Loucy (cell line): ENCODE data around the gene ARMC5.
"Not testable (repeated sequence)": the region's sequence is repeated elsewhere in the genome, so short reads cannot be mapped to it uniquely, and the experiment has no call there.

Source experiments
- H2AFZ ChIP-seq: fragments of 200-600 bp; sonication (generic); 2 replicates; pipeline ENCODE4 v1.6.0; 2016; ENCODE audit warnings: antibody characterized with exemption, mild to moderate bottlenecking, low read length, moderate library complexity
- H3F3A ChIP-seq: fragments of 200-600 bp; 2 replicates; pipeline ENCODE4 v1.6.0; 2016; ENCODE audit warnings: antibody characterized with exemption, low read depth, mild to moderate bottlenecking
- H3K27me3 ChIP-seq: fragments of 200-600 bp; sonication (generic); 2 replicates; pipeline ENCODE4 v1.6.1; 2014; ENCODE audit warnings: low read length, mild to moderate bottlenecking; ENCODE audit not compliant: insufficient read depth, poor library complexity, severe bottlenecking
- H3K36me3 ChIP-seq: fragments of 200-600 bp; sonication (generic); 2 replicates; pipeline ENCODE4 v1.6.1; 2016; ENCODE audit warnings: low read length; ENCODE audit not compliant: insufficient read depth
- H3K4me1 ChIP-seq: fragments of 200-600 bp; sonication (generic); 2 replicates; pipeline ENCODE4 v1.5.1; 2014; ENCODE audit warnings: low read length, mild to moderate bottlenecking; ENCODE audit not compliant: insufficient read depth, poor library complexity, severe bottlenecking
- H3K4me2 ChIP-seq: fragments of 200-600 bp; sonication (generic); 2 replicates; pipeline ENCODE4 v1.6.0; 2014; ENCODE audit warnings: antibody characterized with exemption, low read length, low read depth, mild to moderate bottlenecking; ENCODE audit not compliant: poor library complexity, severe bottlenecking
- H3K4me3 ChIP-seq: fragments of 200-600 bp; sonication (generic); 2 replicates; pipeline ENCODE4 v1.5.1; 2014; ENCODE audit warnings: low read length, mild to moderate bottlenecking, mixed read lengths; ENCODE audit not compliant: poor library complexity, severe bottlenecking
- H3K79me2 ChIP-seq: fragments of 200-600 bp; sonication (generic); 2 replicates; pipeline ENCODE4 v1.6.1; 2014; ENCODE audit warnings: low read length; ENCODE audit not compliant: insufficient read depth
- H3K9ac ChIP-seq: fragments of 200-600 bp; sonication (generic); 2 replicates; pipeline ENCODE4 v1.6.0; 2014; ENCODE audit warnings: mild to moderate bottlenecking, low read depth, low read length, moderate library complexity; ENCODE audit not compliant: poor library complexity, severe bottlenecking
- H3K9me2 ChIP-seq: fragments of 200-600 bp; sonication (generic); replicated peaks from 2 replicates; pipeline ENCODE4 v1.6.1; 2016; ENCODE audit warnings: low read depth, low read length, mixed read lengths
- H3K9me3 ChIP-seq: fragments of 200-600 bp; sonication (generic); 2 replicates; pipeline ENCODE4 v1.6.1; 2014; ENCODE audit warnings: mild to moderate bottlenecking, antibody characterized with exemption, low read length, low read depth; ENCODE audit not compliant: insufficient read depth
- H4K20me1 ChIP-seq: fragments of 200-600 bp; sonication (generic); 2 replicates; pipeline ENCODE4 v1.6.0; 2014; ENCODE audit warnings: antibody characterized with exemption, low read length, mild to moderate bottlenecking; ENCODE audit not compliant: insufficient read depth, poor library complexity, severe bottlenecking
- CTCF ChIP-seq: fragments of 200-600 bp; sonication (generic); conservative IDR thresholded peaks from 2 replicates; pipeline ENCODE4 v1.5.1; 2014; ENCODE audit warnings: mild to moderate bottlenecking, antibody characterized with exemption, low read length
- EZH2phosphoT487 ChIP-seq: fragments of 200-600 bp; IDR thresholded peaks from 2 replicates; pipeline ENCODE4 v1.6.1; 2018; ENCODE audit warnings: antibody characterized with exemption, mild to moderate bottlenecking, moderate library complexity, borderline replicate concordance

Gene ARMC5

DNA sequence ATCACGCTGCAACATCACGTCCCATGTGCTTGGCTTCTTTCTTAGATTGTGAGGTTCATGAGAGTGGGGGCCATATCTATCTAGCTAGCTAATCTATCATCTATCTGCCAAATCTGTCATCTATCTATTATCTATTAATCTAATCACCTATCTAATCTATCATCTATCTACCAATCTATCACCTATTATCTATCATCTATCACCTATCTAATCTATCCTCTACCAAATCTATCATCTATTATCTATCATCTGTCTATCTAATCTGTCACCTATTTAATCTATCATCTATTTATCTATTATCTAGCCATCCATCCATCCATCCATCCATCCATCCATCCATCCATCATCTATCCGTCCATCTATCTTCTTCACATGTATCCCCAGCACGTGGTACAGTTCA lies 45.4 kb upstream of the ARMC5 start:
- Histone ChIP-seq H3K4me2 (no peak overlapping the region), H3K4me3 (no peak overlapping the region), H3K79me2 (no peaks in the 10 kb centered on the region), H3K9me3 (no peaks in the 10 kb centered on the region), H2AFZ (no peak overlapping the region), H3K4me1 (peaks cover 3% of the 10 kb centered on the region), H3F3A (no peaks in the 10 kb centered on the region), H4K20me1 (no peaks in the 10 kb centered on the region), H3K9ac (no peak overlapping the region), H3K27me3 (no peaks in the 10 kb centered on the region), H3K9me2 (no peaks in the 10 kb centered on the region), H3K36me3 (no peaks in the 10 kb centered on the region)
- TF ChIP-seq CTCF (no peak), EZH2phosphoT487 (no peak)

GRCh38 chr16:31414706-31415105 lies 44.6 kb upstream of the ARMC5 start:
- Histone ChIP-seq H3K4me2 (no peak overlapping the region), H3K9me3 (no peaks in the 10 kb centered on the region), H3K4me1 (peaks cover 9% of the 10 kb centered on the region), H3K36me3 (no peaks in the 10 kb centered on the region), H3K9ac (no peak overlapping the region), H4K20me1 (no peaks in the 10 kb centered on the region), H3F3A (peaks cover under 1% of the 10 kb centered on the region; the same call in 1 of the 2 replicates), H2AFZ (no peak overlapping the region), H3K9me2 (no peaks in the 10 kb centered on the region), H3K4me3 (no peak overlapping the region), H3K27me3 (no peaks in the 10 kb centered on the region), H3K79me2 (no peaks in the 10 kb centered on the region)
- no peak for TF ChIP-seq CTCF
- no peak for TF ChIP-seq EZH2phosphoT487

DNA sequence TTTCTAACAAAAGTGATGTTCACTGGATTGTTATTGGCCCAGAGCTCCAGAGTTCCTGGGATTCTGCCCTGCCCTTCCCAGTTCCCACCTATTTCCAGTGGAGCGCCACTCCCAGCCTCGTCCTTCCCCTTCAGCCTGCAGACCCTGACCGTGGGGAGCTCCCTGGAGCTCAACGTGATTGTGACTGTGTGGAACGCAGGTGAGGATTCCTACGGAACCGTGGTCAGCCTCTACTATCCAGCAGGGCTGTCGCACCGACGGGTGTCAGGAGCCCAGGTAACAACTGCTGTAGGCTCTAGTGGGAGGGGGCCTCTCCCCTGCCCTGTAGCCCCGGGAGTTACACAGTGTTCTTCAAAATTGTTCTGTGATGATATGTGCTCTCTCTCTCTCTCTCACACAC lies 42.9 kb upstream of the ARMC5 start:
- peaks cover 3% of the 10 kb centered on the region; the same call in 1 of the 2 replicates for H3F3A ChIP-seq
- no peaks in the 10 kb centered on the region for H3K79me2 ChIP-seq
- H4K20me1 ChIP-seq: no peaks in the 10 kb centered on the region
- no peak overlapping the region for H3K4me3 ChIP-seq
- no peak overlapping the region for H3K4me2 ChIP-seq
- no peak overlapping the region for H2AFZ ChIP-seq
- H3K9ac ChIP-seq: no peak overlapping the region
- TF ChIP-seq EZH2phosphoT487 (no peak), CTCF (no peak)
- no peaks in the 10 kb centered on the region for H3K36me3 ChIP-seq
- no peaks in the 10 kb centered on the region for H3K9me3 ChIP-seq
- H3K27me3 ChIP-seq: no peaks in the 10 kb centered on the region
- H3K4me1 ChIP-seq: peaks cover 24% of the 10 kb centered on the region
- H3K9me2 ChIP-seq: no peaks in the 10 kb centered on the region

DNA sequence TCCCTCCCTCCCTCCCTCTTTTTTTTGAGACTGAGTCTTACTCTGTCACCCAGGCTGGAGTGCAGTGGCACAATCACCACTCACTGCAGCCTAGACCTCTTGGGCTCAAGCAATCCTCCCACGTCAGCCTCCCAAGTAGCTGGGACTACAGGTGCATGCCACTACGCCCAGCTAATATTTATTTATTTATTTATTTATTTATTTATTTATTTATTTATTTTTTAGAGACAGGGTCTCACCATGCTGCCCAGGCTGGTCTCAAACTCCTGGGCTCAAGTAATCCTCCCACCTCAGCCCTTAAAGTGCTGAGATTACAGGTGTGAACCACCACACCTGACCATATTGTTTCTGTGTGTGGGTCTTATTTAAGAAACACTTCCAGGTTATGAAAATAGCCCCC lies 42.3 kb upstream of the ARMC5 start:
- not testable (repeated sequence) for H3K9me3 ChIP-seq, H3K4me3 ChIP-seq, H3K79me2 ChIP-seq, H3F3A ChIP-seq, H3K9ac ChIP-seq, H3K36me3 ChIP-seq, H2AFZ ChIP-seq, H3K27me3 ChIP-seq, H3K9me2 ChIP-seq, H3K4me2 ChIP-seq, H4K20me1 ChIP-seq
- peaks cover 27% of the 10 kb centered on the region for H3K4me1 ChIP-seq
